H9 (cell line): ENCODE results near the gene CCDC149. TPM values are rescaled to one million over a fixed set of nuclear protein-coding genes. Genes with fewer than 3 reads are reported as not detected.

ENCODE experiments used
- DNase-seq: peaks from one replicate; pipeline ENCODE4 v3.0.0-alpha.2; 2017
- H2AFZ ChIP-seq: one replicate; pipeline ENCODE4 v1.6.1; 2013; ENCODE audit warnings: mild to moderate bottlenecking, low read length, control low read depth, moderate library complexity
- H2AK5ac ChIP-seq: 2 replicates; pipeline ENCODE4 v1.6.1; 2013; ENCODE audit warnings: low read length, control low read depth, mixed read lengths; ENCODE audit not compliant: insufficient read length
- H2BK120ac ChIP-seq: one replicate; pipeline ENCODE4 v1.6.1; 2013; ENCODE audit warnings: low read depth, mild to moderate bottlenecking, low read length, control low read depth, inconsistent platforms; ENCODE audit not compliant: poor library complexity, severe bottlenecking
- H2BK12ac ChIP-seq: 2 replicates; pipeline ENCODE4 v1.6.1; 2013; ENCODE audit warnings: low read length, control low read depth, mixed read lengths, low read depth; ENCODE audit not compliant: insufficient read length
- H2BK15ac ChIP-seq: 2 replicates; pipeline ENCODE4 v1.6.1; 2013; ENCODE audit warnings: low read depth, low read length, control low read depth
- H2BK20ac ChIP-seq: one replicate; pipeline ENCODE4 v1.6.1; 2013; ENCODE audit warnings: low read depth, mild to moderate bottlenecking, low read length, control low read depth, inconsistent platforms; ENCODE audit not compliant: poor library complexity, severe bottlenecking
- H2BK5ac ChIP-seq: 2 replicates; pipeline ENCODE4 v1.6.1; 2013; ENCODE audit warnings: low read length, control low read depth, mixed read lengths; ENCODE audit not compliant: insufficient read length
- H3K14ac ChIP-seq: 2 replicates; pipeline ENCODE4 v1.6.1; 2013; ENCODE audit warnings: low read length, control low read depth; ENCODE audit not compliant: insufficient read depth
- H3K18ac ChIP-seq: 2 replicates; pipeline ENCODE4 v1.6.1; 2013; ENCODE audit warnings: low read depth, mild to moderate bottlenecking, mixed read lengths, low read length, control low read depth; ENCODE audit not compliant: insufficient read length
- H3K23ac ChIP-seq: 2 replicates; pipeline ENCODE4 v1.6.1; 2013; ENCODE audit warnings: low read length, control low read depth, mixed read lengths, low read depth; ENCODE audit not compliant: insufficient read length
- H3K23me2 ChIP-seq: 2 replicates; pipeline ENCODE4 v1.6.1; 2013; ENCODE audit warnings: low read depth, mild to moderate bottlenecking, mixed read lengths, low read length, control low read depth; ENCODE audit not compliant: insufficient read length, poor library complexity, severe bottlenecking
- H3K27ac ChIP-seq: 2 replicates; pipeline ENCODE4 v1.5.1; 2013; ENCODE audit warnings: low read length, control low read depth, mixed read lengths, low read depth; ENCODE audit not compliant: insufficient read length
- H3K27me3 ChIP-seq: 2 replicates; pipeline ENCODE4 v1.6.1; 2013; ENCODE audit warnings: low read length, control low read depth, inconsistent platforms; ENCODE audit not compliant: insufficient read depth
- H3K4ac ChIP-seq: 2 replicates; pipeline ENCODE4 v1.6.1; 2013; ENCODE audit warnings: low read depth, mild to moderate bottlenecking, control low read depth, inconsistent platforms, low read length, moderate library complexity
- H3K4me1 ChIP-seq: 2 replicates; pipeline ENCODE4 v1.6.1; 2013; ENCODE audit warnings: low read length, control low read depth, inconsistent platforms; ENCODE audit not compliant: insufficient read depth
- H3K4me2 ChIP-seq: 2 replicates; pipeline ENCODE4 v1.6.1; 2013; ENCODE audit warnings: low read length, control low read depth, mixed read lengths; ENCODE audit not compliant: insufficient read length, insufficient read depth
- H3K56ac ChIP-seq: 2 replicates; pipeline ENCODE4 v1.6.1; 2013; ENCODE audit warnings: low read depth, mild to moderate bottlenecking, mixed read lengths, low read length, control low read depth; ENCODE audit not compliant: insufficient read length
- H3K79me1 ChIP-seq: 2 replicates; pipeline ENCODE4 v1.6.1; 2013; ENCODE audit warnings: low read depth, mild to moderate bottlenecking, moderate library complexity, low read length, control low read depth, inconsistent platforms; ENCODE audit not compliant: insufficient read depth, poor library complexity, severe bottlenecking
- H3K79me2 ChIP-seq: 2 replicates; pipeline ENCODE4 v1.6.1; 2013; ENCODE audit warnings: low read length, control low read depth, inconsistent platforms; ENCODE audit not compliant: insufficient read depth
- H3K9ac ChIP-seq: 2 replicates; pipeline ENCODE4 v1.6.1; 2013; ENCODE audit warnings: low read length, control low read depth, mixed read lengths; ENCODE audit not compliant: insufficient read length; ENCODE audit errors: extremely low read depth
- H3K9me3 ChIP-seq: one replicate; pipeline ENCODE4 v1.6.1; 2013; ENCODE audit warnings: low read depth, low read length, inconsistent platforms; ENCODE audit not compliant: control insufficient read depth
- H3T11ph ChIP-seq: one replicate; pipeline ENCODE4 v1.6.1; 2013; ENCODE audit warnings: mild to moderate bottlenecking, low read length, control low read depth, inconsistent platforms
- H4K20me1 ChIP-seq: one replicate; pipeline ENCODE4 v1.6.1; 2013; ENCODE audit not compliant: control insufficient read depth, insufficient read length, insufficient read depth
- H4K5ac ChIP-seq: 2 replicates; pipeline ENCODE4 v1.6.1; 2013; ENCODE audit warnings: low read depth, mild to moderate bottlenecking, mixed read lengths, low read length, control low read depth; ENCODE audit not compliant: insufficient read length
- H4K8ac ChIP-seq: replicated peaks from 2 replicates; pipeline ENCODE4 v1.6.1; 2013; ENCODE audit warnings: low read length, control low read depth, mixed read lengths, low read depth; ENCODE audit not compliant: insufficient read length
- H4K91ac ChIP-seq: 2 replicates; pipeline ENCODE4 v1.6.1; 2013; ENCODE audit warnings: low read depth, mild to moderate bottlenecking, moderate library complexity, mixed read lengths, low read length, control low read depth; ENCODE audit not compliant: insufficient read length
- H3K27ac Mint-ChIP-seq, 3 experiments: 2 replicates in 2 of 3; 3 replicates in 1 of 3; pipeline ENCODE4 v1.8.0; 2020 to 2021; ENCODE audit warnings: mixed read lengths in 3 of 3, mild to moderate bottlenecking in 1 of 3, moderate library complexity in 1 of 3
- H3K27me3 Mint-ChIP-seq: 2 replicates; pipeline ENCODE4 v1.8.0; 2021; ENCODE audit warnings: low read depth, mild to moderate bottlenecking, moderate library complexity, mixed read lengths
- H3K36me3 Mint-ChIP-seq, 3 experiments: 2 replicates in 2 of 3; 3 replicates in 1 of 3; pipeline ENCODE4 v1.8.0; 2020 to 2021; ENCODE audit warnings: low read depth in 3 of 3, mixed read lengths in 3 of 3; ENCODE audit not compliant: insufficient read depth in 1 of 3
- H3K4me1 Mint-ChIP-seq, 2 experiments: 2 replicates each; pipeline ENCODE4 v1.8.0; 2020; ENCODE audit warnings: mixed read lengths in 2 of 2
- H3K4me3 Mint-ChIP-seq, 2 experiments: 2 replicates in 1 of 2; 3 replicates in 1 of 2; pipeline ENCODE4 v1.8.0; 2020 to 2021; ENCODE audit warnings: mild to moderate bottlenecking in 2 of 2, mixed read lengths in 2 of 2, moderate library complexity in 1 of 2
- H3K9me3 Mint-ChIP-seq, 2 experiments: 2 replicates in 1 of 2; 3 replicates in 1 of 2; pipeline ENCODE4 v1.8.0; 2020; ENCODE audit warnings: mild to moderate bottlenecking in 2 of 2, mixed read lengths in 2 of 2, moderate library complexity in 1 of 2
- CTCF ChIP-seq: fragments of 200-600 bp; sonication (generic); conservative IDR thresholded peaks from 3 replicates; pipeline ENCODE4 v1.8.0; 2021; ENCODE audit warnings: antibody characterized with exemption, mild to moderate bottlenecking
- WGBS: extraction: QIAGEN DNeasy Blood & Tissue Kit; methylation state at CpG from one replicate; pipeline ENCODE4 v1.1.7; 2013; ENCODE audit warnings: missing lambda C conversion rate, low lambda C conversion rate, mixed read lengths; ENCODE audit not compliant: insufficient read length; ENCODE audit errors: extremely low coverage; 5-methylcytosine and 5-hydroxymethylcytosine counted together
- total RNA-seq: library from RNA; stranded (reverse); gene quantifications from 2 replicates; pipeline ENCODE4 v1.2.1, GENCODE V29; 2021

The CCDC149 gene
- total RNA-seq, 1 experiment from 2014 or later: 4.5 TPM

GRCh38 chr4:24799196-24799543 lies 113.7 kb downstream of the CCDC149 start:
- Histone ChIP-seq H3K27ac (no peak overlapping the region), H2BK15ac (no peak overlapping the region), H2AK5ac (no peak overlapping the region), H2BK120ac (no peak overlapping the region), H3K27me3 (peaks cover 14% of the 10 kb centered on the region; the same call in 1 of the 2 replicates), H4K8ac (no peak overlapping the region), H3K56ac (no peak overlapping the region), H3K23me2 (peaks cover 15% of the 10 kb centered on the region), H3K79me2 (no peaks in the 10 kb centered on the region), H3K9ac (no peak overlapping the region), H2BK12ac (no peak overlapping the region), H3K9me3 (no peaks in the 10 kb centered on the region), H2BK5ac (no peak overlapping the region), H4K20me1 (no peaks in the 10 kb centered on the region), H3K4me1 (peaks cover 2% of the 10 kb centered on the region; the same call in 1 of the 2 replicates), H3K4ac (no peak overlapping the region), H3K14ac (no peak overlapping the region), H4K5ac (no peak overlapping the region), H3K23ac (no peak overlapping the region), H3K4me2 (no peak overlapping the region), H3K79me1 (no peaks in the 10 kb centered on the region), H4K91ac (no peak overlapping the region), H3T11ph (no peak overlapping the region), H2AFZ (no peak overlapping the region), H2BK20ac (no peak overlapping the region), H3K18ac (no peak overlapping the region)
- Mint-ChIP-seq H3K4me3 (peak overlapping the region in 1 of 2 experiments; percentile 27; a peak in 1 of 5 replicates), H3K9me3 (peaks cover 0 to 4% of the 10 kb centered on the region in 2 experiments; a peak in 1 of 5 replicates), H3K36me3 (no peaks in the 10 kb centered on the region; a peak in 1 of 7 replicates), H3K27me3 (peaks cover 89% of the 10 kb centered on the region), H3K4me1 (peaks cover 27 to 37% of the 10 kb centered on the region in 2 experiments), H3K27ac (no peak overlapping the region)
- no CpG with 5 or more reads among the region's 13 CpGs for WGBS
- DNase-seq: no peak
- no peak for TF ChIP-seq CTCF
